Right ventricle myocardium superior (tissue), 1 donor: ENCODE measurements around the gene CREB3. TPM values are rescaled to one million over a fixed set of nuclear protein-coding genes. Genes with fewer than 3 reads are reported as not detected.
A peak's percentile ranks its signal among the peaks of the same experiment; 100 is the strongest.

Experiments used
- ATAC-seq: fragments of 200-7000 bp; cut with Tn5 transposase; one replicate; pipeline ENCODE4 v1.9.1; 2020; ENCODE audit warnings: mild to moderate bottlenecking; ENCODE audit not compliant: poor library complexity
- DNase-seq: peaks from one replicate; pipeline ENCODE4 v3.0.0-alpha.2; 2020
- intact Hi-C: fragments of 100-400 bp; cut with DNase I; formaldehyde crosslinking; loops from one replicate; pipeline ENCODE4 v1.11.2; 2022
- total RNA-seq: library from RNA; stranded (reverse); fragmentation: NEBNext Ultra II Directional; extraction: Animal tissue kit (Norgen Biotek cat#: 25700); gene quantifications from one replicate; pipeline ENCODE4 v1.2.1, GENCODE V29; 2021
- donor health status: DM: no; HTN: yes; CAD: no; lungs with severe emphysema.

CREB3 gene
- total RNA-seq, 1 donor from 2014 or later = 20.3 TPM

DNA sequence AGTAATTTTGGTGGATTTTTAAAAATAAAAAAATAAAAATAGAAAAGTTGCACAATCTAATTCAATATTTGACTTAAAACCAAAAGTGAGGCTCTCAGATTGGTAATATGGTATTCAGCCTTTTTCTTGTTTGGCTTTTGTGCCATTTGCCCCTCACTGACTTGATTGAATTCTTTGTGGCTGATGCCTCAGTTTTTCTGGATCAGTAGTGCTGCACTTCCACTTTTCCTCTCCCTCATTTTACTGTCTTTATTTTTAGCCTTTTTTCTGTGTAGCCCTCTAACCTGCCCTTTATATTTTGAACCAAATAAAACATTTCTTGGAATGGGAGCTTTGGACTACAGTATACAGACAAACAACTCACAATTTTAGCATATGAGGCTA is 25.4 kb downstream of the CREB3 start:
- intact Hi-C loops = no loop called here
- ATAC-seq (no peak), DNase-seq (no peak)

DNA sequence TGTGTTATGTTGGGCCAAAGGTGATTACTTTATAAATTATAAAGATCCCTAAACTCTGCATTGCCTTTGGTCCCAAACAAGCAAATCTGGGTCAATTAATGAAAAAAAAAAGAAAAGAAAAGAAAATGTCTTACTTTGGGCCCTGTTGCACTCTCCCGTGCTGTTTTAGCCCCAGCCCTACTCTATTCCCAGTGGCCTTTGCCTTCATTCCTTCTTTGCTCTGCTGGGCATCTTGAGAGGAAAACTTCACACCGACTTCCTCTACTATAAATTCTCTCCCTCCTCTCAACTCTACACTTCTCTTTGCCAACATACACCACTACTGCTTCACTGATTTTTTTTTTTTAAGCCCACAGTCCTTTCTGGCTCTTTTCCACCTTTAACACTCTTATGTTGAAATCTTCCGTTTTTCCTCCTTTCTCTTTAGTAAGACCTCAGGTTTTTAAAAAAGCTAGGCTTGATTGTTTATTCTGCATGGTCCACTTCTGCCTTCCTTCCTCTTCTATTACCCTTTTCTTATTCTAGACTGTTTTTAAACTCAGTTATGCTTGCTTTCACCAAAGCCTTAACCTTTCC is 26.1 kb downstream of the CREB3 start:
- DNase-seq = no peak
- no peak for ATAC-seq
- intact Hi-C loops = no loop called here

DNA sequence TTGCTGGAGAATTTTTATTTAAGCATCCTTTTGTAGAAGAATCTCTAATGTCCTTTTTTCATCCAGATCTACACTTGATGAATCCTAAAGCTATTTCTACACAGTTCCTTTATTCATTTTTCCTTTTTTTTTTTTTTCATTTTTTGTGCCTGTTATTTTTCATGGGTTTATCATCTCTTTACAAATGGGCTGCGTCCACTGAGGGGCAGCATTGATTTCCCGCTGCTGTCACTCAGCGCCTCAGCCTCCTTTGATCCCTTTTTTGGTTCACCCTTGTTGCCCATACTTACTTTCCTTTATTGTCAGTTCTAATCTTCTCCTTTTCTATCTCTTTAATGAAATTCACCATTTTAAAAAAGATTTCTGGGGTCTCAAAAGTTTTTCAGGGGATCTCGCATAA is 27.3 kb downstream of the CREB3 start:
- ATAC-seq (no peak), DNase-seq (no peak)
- intact Hi-C loops = no loop called here

DNA sequence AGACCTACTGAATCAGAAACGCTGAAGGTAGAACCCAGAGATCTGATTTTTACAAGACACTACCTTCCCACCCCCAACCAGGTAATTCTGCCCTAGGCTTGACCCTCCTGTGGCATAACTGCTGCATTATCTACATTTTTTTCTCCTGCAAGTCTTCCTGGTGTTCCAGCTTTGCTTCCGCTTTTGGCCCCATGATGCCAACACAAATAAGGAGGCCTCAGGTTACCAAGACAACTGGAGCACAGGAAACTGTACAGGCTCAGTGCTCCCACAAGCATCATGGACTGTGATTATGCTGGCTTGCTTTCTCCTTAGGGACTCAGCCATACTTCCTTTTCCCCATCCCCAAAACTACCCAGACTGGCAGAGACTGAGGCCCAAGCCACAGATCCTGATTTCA is 28.2 kb downstream of the CREB3 start:
- DNase-seq = no peak
- intact Hi-C loops = no loop called here
- no peak for ATAC-seq

DNA sequence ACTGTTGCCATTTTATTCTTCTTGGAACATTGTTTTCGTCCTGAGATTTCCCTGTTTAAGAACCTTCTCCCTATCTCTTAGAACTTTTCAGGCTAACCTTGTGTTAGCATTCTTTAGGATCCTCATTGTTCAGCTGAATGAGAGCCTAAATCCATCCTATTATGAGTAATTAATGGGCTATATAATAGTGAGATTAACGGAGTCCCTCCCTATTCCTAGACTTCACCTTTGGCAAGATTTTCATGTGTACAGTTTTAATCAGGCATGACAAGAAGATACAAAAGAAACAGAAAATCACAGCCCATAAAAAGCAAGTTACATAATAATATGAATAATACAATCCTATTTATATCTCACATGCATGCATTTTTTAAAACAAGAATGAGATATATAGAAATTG is 30.7 kb downstream of the CREB3 start:
- DNase-seq (no peak), ATAC-seq (no peak)
- intact Hi-C loops = no loop called here

DNA sequence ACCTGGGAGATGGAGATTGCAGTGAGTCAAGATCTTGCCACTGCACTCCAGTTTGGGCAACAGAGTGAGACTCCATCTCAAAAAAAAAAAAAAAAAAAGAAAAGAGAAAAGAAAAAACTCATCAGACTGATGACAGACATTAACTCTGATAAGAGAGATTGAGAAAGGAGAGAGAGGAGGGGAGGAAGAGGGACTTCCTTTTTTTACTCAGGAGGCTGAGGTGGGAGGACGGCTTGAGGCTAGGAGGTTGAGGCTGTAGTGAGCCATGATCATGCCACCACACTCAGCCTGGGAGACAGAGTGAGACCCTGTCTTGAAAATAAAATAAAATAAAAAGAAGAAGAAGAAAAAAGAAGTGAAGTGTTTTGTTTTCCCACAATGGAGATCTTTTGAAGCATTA is 31.3 kb downstream of the CREB3 start:
- intact Hi-C loops = no loop called here
- ATAC-seq (no peak), DNase-seq (no peak)

DNA sequence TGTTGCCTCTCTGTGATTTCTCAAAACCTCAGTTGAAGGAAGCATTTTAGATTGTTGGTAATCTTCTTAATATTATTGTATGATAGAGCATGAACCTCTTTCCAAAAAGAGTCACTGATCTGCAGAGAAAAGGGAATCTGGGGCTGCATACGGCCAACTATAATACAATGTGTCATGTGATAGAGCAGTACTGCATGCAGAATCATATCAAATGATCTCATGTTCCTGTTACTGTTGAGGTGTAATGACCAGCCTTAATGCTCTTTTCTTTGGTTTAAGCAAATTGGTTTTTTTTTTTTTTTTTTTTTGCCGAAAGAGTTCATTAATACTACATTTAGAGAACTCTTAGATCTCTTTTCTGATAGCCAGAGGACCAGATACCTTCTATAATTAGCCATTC is 34.5 kb downstream of the CREB3 start:
- intact Hi-C loops = no loop called here
- no peak for DNase-seq
- no peak for ATAC-seq

DNA sequence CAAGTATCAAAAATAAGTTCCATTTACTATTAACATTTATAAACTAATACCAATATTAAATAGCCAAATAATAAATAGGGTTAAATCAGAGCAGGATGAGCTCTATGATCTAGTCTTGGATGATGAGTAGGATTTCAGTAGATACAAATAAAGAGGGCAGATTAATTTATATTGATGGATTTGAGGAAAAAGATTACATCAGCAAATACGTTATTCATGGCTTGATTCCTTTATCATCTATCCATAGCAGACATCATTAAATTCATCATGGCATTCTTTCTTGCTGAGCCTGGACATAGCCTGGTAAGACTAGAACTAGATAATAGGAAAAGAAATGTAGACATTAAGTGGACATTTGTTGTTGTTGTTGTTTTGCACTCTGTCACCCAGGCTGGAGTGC is 35.0 kb downstream of the CREB3 start:
- DNase-seq = no peak
- no peak for ATAC-seq
- intact Hi-C loops = no loop called here

DNA sequence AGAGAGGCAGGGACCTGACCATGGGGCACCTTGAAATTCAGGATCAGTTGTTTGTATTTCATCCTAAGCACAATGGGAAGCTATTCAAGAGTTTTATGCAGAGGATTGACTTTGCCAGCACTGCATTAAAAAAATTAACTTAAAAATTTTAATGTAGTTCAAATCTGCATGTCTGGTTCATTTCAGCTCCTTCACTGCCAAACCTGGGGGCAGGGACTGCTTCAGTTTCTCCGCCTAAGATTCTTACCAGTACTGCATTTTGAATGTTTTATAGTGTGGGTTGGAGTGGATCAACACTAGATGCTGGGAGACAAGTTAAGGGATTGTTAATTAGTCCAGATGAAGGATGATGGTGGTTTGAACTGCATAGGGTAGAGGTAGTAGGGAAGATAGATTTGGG is 37.3 kb downstream of the CREB3 start:
- DNase-seq (no peak), ATAC-seq (no peak)
- intact Hi-C loops = no loop called here

DNA sequence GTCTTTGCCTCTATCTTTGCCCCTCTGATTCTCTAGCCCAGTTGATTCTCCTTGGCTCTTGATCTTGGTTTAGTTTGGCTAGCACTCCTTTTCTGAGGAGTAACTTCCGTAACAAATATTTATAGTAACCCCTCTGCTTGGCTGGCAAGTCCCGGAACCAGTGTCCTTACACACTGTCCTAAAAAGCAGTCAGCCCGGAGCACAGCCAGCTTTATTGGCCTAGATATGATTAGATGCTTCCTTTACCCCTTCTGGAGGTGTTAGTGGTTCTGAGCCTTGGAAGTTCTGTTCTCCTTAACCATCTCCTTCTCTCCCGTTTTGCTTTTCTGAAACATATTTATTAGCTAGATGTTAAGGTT is 38.6 kb downstream of the CREB3 start:
- intact Hi-C loops = no loop called here
- DNase-seq = peak; percentile 73
- peak; percentile 92 for ATAC-seq

DNA sequence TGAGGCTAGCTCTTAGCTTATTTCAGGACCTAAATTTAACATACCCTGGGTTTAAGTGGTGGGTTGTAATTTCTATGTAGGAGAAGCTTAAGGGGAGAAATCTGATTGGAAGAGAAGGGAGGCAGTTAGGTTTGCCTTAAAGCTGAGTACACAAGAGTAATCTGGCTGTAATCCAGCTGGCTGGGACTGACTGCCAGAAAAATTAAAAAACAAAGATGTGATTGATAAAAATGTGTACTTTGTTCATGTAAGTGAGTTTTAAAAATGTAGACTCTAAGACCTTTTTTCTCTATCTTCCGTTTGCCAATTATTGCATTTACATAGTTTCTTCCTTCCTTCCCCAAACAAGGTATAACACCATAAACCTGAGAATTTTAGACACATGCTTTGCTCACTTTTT is 39.1 kb downstream of the CREB3 start:
- intact Hi-C loops = no loop called here
- DNase-seq (no peak), ATAC-seq (peak; percentile 23)

DNA sequence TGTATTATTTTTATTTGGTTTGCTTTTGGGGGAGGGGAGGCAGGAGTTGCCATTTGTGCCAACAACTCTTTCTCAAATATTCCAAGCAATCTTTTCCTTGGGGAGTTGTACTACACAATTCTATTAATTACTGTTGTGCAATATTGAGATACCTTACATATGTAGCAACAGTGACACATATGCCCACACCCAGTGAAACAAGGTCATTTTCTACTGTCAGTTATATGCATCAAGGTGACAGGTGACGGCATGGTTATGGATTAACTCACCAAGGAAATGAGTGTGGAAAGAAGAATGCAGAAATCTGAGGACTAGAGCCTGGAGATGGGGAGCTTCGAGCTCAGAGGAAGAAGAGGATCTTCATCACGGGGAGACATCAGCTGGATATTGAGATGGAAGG is 39.5 kb downstream of the CREB3 start:
- no peak for DNase-seq
- intact Hi-C loops = no loop called here
- ATAC-seq = no peak

DNA sequence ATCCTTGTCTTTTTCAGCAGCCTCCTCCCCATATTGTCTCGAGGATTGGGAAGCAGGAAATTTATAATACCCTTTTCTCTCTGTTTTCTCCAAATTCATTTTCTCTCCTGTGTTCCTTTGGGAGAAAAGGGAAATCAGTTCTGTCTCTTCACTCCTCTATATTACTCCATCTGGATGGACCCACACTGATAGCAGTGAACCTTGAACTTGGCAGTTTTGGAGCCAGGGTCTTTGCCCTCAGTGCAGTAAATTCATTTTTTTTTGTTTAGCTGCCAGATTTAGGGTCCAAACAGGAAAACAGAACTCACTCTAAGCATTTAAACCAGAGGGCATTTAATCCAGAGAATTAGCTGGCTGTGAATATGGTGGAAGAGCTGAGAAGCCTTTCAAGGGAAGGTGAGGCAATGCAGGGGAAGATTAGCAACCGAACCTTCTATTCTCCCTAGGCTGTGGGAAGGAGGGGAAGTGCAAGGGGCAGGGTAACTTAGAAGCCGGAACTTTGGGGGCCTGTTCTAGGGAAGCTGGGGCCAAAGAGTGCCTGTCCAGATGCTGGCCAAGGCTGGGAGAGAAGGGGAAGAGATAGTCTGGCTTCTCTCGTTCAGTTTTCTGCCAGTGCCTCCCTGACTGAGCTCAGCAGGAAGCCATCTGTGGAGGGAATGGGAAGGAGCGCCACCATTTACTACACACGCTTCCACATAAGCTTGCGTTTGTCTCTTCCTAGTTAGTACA is 42.6 kb downstream of the CREB3 start:
- ATAC-seq = peak; percentile 53
- intact Hi-C loops = no loop called here
- DNase-seq = no peak

DNA sequence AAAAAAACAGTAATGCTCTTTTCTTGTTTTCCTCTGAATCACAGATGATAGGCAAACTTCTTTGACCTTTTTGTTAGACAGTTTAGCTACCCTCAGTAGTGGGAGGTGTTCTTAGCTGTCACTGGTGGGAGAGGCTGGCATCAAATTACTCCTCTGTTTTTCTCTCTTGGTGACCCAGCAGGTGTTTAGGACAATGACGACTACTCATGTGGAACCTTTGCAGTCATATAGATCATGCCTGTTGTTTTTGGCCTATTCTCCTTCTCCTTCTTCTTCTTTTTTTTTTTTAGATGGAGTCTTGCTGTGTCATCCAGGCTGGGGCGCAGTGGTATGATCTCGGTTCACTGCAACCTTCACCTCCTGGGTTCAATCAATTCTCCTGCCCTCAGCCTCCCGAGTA is 43.6 kb downstream of the CREB3 start:
- ATAC-seq (no peak), DNase-seq (no peak)
- intact Hi-C loops = no loop called here

DNA sequence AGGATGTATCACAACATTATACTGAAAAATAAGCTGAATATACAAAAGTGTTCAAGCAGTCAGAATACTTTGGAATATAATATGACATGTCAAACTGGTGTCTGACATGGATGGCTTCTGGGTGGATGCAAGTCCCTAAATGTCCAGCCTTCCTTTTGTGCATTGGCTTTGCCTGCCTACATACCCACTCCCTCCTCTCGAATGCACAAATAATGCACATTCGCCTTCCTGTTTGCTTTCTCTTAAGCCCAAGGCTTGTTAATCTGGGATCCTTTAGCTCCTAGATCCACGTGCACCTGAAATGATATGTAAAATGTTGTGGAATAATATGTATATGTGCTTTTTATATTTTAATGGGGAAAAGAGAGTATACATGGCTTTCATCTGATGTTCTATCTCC is 46.0 kb downstream of the CREB3 start:
- DNase-seq = no peak
- ATAC-seq = no peak
- intact Hi-C loops = no loop called here

DNA sequence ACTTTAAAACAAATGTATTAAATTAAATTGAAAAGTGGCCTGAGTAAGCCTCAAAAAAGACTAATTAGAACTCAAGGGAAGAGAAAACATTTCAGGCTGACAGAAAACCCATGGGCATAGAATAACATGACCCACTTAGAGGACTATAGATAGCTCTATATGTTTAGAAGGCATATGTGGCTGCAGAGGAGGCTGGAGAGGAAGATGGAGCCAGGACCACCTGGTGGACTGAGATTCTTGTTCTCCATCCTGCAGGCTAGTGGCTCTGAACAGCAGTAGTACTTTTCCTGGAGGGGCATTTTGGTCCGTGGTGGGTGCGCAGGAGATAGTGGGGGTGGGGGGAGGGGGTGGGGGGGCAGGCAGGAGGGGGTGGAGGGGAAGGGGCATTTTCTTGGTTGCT is 48.6 kb downstream of the CREB3 start:
- DNase-seq (no peak), ATAC-seq (no peak)
- intact Hi-C loops = no loop called here

DNA sequence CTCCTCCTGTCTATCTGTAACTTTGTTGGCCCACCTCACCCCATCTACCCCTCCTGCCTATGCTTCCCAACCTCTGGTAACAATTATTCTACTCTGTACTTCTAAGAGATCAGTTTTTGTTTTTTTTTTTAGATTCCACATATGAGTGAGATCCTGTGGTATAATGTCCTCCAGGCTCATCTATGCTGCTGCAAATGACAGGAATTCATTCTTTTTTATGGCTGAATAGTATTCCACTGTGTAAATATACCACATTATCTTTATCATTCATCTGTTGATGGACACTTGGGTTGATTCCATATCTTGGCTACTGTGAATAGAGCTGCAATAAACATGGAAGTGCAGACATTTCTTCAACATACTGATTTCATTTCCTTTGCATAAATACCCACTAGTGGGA is 51.0 kb downstream of the CREB3 start:
- DNase-seq = no peak
- no peak for ATAC-seq
- intact Hi-C loops = no loop called here
